GM12892 (cell line): ENCODE measurements around the gene NCAN.

Source experiments
- POLR2A ChIP-seq: IDR thresholded peaks from 2 replicates; pipeline ENCODE4 v1.6.1; 2011; ENCODE audit warnings: low read depth, low read length, control low read depth
- TAF1 ChIP-seq: IDR thresholded peaks from 2 replicates; pipeline ENCODE4 v1.6.1; 2011; ENCODE audit warnings: low read depth, mild to moderate bottlenecking, control low read depth, low read length, borderline replicate concordance

DNA sequence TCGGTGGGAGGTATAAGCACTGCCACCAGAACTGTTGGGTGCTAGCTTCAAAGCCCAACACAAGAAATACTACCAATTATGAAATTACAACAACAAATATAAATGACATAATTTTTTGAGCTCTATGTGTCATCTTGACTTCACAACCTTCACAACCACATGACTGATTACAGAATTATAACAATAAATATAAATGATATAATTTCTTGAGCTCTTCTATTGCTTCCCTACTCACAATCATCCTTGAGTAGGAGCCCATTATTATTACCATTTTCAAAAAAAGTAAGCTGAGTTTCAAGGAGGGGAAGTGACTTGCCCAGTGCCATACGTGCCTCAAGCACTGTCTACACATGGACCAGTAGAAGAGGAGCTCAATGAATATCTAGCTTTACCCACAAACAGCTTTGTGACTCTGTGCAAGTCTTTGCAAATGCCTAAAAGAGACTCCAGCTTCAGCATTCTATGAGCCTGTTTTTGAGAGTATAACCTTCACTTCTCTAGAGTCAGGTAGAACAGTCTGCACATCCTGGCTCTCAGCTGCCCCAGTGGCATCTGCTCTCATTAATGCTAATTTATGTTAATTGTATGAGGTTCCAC, 22.6 kb downstream of the NCAN start:
- TF ChIP-seq POLR2A: no peak
- no peak for TF ChIP-seq TAF1
